ENCODE results near the gene INSIG1.
A peak's percentile ranks its signal among the peaks of the same experiment; 100 is the strongest.

INSIG1 gene

DNA sequence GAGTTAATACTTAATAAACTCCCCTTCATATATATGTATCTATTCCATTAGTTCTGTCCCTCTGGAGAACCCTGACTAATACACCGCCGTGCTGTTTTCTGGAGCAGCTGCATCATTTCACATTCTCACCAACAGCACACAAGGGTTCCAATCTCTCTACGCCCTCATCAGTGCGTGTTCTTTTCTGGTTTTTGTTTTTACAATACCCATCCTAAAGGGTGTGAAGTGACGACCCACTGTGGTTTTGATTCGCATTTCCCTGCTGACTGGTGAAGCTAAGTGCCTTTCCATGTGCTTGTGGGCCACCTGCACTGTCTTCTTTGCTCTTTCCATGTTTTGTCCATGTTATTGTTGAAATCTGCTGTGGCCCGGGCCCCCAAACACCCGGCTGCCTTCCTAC is 11.0 kb upstream of the INSIG1 start:
- no peak for DNase-seq

DNA sequence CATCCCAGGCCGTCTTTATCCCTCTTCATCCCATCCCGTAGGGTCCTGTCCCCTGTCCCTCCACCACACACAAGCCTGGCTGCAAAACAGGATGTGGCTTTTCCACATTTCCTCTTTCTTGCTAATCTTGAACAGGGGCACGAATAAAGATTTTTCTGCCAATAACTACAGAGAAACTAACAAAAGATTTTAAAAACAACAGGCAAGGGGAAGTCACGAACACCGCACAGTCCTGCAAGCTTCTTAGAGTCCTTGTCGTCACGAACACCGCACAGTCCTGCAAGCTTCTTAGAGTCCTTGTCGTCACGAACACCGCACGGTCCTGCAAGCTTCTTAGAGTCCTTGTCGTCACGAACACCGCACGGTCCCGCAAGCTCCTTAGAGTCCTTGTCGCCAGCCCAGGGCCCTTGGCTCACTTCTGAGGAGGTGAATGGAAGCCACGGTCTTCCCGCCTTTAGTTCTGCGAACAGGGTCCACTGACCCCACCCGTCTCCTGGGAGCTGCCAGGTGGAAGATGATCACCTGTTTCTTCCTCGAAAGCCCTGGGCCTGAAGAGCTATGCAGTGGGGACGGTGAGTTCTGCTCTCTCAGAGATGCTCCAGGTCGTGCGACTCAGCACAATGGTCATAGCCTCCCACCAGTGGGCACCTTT is 10.3 kb upstream of the INSIG1 start:
- no peak for DNase-seq

DNA sequence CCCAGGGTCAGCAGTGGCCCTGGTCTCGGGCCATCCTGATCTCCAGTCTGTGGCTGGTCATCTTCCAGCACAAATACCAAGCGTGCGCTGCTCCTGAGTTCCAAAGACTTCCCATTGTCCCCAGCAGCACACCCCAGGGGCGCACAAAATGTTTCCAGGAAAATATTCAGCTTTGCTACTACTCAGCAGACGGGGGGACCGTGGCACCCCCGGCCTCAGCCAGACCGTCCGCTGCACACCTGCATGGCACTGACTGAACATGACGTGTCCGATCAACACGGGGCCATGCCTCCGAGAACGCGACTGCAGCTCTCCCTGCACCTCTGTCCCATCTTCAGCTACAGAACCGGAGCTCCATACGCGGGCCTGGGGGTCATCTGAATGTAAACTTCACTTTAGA is 9.6 kb upstream of the INSIG1 start:
- DNase-seq: no peak

DNA sequence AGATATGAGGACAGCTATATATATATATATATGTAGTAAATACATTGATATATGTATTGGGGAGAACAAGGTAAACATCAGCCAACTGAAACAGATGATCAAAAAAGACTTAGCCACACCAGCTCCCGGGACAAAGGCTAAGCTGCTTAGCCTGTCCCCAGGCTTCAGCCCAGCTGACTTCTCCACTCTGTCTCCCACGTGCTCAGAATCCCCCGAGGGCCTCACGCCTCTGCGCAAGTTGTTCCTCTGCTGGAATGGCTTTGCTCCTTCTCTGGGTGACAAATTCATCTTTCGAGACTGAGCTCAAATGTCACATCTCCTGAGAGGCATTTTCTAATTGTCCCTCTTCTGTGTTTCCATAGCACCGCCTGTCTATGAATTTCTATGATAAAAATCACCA is 8.6 kb upstream of the INSIG1 start:
- no peak for DNase-seq

DNA sequence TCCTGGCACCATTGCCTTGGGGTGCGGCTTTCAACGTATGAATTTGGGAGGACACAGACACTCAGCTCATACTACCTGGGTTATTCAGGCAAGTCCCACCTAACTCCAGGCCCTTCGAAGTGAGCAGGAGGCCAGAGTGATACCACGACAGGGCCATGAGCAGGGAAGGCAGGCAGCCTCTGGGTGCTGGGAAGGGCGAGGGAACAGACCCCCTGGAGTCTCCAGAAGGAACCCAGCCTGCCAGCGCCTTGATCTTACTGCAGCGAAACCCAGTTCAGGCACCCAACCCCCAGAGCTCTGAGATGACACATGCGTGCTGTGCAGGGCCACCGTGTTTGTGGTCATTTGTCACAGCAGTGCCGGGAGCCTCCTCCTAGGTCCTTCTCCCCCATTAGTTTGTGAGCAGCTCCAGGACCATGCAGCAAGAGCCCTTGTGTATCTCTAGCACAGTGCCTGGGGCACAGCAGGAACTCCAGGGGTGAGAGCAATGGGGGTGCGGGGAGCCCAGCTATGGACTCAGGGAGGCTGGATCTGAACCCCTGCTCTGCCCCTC is 7.7 kb upstream of the INSIG1 start:
- no peak for DNase-seq

DNA sequence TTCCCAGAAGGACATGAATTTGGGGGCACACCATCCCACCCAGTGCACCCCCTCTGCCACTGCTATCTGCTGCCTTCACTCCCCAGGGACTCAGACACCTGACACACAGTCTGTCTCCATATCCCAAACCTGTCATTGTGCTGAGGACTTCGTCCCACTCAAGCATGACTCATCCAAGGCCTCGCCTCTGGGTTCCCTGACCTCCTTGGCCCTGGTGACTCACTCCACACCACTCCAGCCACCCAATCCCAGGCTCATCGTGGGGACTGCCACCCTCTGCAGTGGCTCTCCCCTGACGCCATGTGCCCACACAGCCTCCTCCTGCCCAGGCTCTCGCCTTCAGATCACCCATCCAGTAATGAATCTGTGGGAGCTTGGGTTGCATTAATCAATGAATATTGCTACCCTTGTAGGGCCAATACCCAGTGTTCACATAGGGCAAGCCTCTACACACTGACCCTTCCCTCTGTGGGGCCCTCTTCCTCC is 6.6 kb upstream of the INSIG1 start:
- DNase-seq: no peak

DNA sequence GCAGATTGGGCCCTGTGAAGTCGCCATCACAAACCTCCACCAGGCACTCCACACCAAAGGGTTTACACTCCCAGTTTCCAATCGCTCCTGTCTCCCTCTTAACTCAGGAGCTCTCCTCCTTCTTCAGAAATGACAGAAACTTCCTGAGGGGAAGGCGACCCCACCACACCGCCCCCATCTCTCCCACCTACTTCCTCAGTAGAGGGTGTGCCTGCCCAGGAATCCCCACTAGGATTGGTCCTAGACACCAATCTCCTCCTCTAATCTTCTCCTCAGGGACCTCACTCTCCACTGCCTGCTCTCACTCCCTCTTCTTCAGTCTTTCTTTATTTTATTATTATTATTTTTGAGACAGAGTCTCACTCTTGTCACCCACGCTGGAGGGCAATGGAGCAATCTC is 5.9 kb upstream of the INSIG1 start:
- DNase-seq: no peak

DNA sequence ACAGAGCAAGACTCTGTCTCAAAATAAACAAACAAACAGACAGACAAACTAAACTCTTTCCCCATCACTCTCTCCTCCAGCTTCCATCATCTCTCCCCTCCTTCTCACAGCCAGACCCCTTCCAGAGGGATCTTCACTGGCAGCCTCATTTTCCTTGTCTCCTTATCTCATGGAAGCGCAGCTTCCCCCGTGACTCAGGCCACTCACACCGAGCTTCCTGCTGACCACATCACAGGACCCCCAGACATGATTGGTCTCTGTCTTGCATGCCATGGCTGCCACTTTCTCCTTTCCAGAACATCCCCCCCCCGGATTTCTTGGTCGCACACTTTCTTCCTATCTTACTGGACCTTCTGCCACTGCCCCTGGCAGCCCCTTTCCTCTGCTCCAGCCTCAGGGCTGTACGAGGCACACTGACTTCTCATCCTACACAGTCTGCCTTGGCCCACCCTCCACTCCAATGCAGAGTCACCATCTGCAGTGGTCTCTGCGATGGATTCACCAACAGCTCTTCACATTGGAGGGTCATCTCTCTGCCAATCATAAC is 4.9 kb upstream of the INSIG1 start:
- no peak for DNase-seq

DNA sequence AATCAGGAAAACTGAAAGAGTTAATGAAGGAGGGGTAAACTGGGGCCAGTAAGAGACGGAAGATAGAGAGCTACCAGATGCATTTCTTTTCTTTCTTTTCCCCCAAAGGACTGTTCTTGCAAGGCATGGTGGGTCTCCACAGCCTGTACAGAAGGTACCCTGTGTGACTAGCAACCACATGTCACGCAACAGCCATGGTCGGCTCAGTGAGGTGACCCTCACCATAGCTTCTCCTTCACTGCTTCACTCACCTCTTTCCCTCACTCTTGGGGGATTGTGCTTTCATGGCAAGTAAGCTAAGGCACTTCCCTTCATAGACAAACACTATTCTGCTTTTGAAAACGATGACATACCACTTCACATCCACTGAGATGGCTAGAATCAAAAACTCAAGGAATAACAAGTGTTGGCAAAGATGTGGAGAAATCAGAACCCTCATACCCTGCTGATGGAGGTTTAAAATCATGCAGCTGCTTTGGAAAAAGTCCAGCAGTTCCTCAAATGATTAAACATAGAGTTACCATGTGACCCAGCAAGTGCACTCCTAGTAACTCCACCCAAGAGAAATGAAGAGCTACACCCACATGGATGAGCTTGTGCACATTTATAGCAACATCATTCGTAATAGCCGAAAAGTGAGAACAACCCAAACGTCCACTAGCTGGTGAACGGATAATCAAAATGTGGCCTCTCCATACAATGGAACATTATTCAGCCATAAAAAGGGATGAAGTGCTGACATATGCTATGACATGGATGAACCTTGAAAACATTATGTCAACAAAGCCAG is 3.8 kb upstream of the INSIG1 start:
- DNase-seq: no peak

DNA sequence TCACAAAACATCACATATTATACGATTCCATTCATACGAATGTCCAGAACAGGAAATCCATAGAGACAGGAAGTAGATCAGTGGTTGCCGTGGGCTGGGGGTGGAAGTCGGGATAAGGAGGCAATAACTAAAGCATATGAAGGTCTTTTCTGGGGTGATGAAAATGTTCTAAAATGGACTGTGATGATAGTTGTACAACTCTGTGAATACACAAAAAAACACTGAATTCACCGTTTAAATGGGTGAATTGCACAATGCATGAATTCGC is 3.2 kb upstream of the INSIG1 start:
- no peak for DNase-seq

DNA sequence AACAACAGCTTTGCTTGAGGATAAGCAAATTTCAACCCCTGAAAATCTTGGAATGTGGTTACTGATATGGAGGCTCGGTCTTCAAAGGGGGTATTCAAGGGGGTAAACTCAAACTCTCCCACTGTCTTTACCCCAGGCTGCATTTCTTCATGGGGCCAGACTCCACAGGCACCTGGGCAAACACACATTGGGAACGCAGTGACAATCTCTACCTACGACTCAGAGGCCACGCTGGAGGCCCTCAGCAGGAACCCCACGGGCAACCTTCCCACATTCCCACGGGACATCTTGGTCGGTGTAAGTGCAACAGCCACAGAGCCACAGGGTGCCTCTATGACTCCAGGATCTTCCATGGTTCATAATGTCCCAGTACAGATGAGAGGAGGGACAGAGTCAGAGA is 2.2 kb upstream of the INSIG1 start:
- no peak for DNase-seq

DNA sequence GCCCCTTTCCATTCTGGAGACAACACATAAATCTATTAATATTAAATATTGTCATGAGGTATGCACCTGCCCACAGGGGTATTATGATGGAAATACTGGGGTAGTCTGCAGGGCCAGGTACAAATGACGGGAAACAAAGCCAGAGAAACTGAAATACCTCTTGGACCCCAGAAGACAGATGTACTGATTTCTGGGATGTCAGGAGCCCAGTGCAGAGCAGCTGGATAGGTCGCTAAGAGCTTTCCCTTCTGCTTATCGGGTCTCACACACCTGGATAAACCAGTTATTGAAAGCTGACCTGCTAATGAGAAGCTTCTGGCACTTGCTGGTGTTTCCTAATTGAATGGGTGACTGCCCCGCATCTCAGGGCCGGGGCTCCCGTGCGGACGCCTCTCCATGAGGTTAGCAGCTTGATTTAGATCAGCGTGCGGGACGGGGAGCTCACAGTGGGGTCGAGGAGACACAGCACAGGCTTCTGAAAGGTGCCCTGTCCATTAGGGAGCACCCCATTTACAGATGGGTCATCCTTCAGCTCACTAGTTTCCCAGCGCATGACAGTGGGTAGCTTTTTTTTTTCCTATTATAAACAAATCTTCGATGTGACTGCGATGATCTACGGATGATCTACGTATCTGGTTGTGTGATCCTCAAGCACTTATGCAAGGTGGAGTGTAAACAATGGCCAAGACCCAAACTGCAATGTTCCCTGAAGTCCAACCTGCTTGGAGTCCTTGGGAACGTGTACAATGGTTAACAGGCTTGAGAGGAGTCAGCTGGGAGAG is 1.5 kb upstream of the INSIG1 start:
- DNase-seq: no peak

DNA sequence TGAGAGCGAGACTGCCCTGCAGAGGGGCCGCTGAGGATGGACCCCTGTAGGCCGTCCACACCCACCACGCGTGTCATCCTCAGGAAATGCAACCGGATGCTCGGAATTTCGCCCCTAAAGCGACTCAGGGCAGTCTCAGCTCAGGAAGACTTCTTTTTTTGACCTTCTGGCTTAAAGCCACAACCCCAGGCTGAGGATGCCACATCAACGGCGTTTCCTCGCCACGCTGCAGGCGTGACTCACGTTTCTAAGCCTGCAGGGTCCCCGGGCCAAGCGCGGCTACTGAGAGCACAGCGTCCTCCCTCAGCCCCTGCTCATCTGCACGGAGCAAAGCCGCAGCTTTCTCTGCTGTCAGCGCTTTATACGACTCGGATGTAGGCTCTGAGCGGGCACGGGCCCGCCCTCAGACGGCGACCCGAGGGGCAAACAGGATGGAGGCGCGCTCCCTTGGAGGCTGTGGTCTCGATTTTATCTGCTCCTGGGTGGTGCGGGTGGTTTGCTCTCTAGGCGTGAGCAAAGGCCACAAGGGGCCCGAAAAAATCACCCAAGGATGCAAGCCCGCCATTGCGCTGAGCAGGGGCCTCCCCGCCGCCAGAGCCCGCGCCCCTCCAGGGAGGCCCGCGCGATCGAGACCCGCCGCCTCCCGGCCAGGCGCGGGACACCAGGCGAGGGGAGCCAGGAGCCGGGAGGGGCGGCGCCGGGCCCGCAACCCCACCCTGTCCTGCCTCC is 726 bp upstream of the INSIG1 start:
- peak; percentile 74 to 92 (median 80) for DNase-seq

DNA sequence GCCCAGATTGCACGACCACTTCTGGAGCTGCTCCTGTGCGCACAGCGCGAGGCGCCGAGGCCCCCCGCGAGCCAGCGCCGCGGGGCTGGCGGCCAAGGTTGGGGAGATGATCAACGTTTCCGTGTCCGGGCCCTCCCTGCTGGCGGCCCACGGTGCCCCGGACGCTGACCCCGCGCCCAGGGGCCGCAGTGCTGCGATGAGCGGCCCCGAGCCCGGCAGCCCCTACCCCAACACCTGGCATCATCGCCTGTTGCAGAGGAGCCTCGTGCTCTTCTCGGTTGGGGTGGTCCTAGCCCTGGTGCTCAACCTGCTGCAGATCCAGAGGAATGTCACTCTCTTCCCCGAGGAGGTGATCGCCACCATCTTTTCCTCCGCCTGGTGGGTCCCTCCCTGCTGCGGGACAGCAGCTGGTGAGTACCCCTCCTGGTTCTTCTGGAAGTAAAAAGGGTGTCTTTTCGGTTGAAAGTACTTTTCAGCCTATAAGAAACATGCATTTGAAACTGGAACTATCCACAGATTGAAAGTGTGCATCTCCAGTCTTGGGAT is 683 bp downstream of the INSIG1 start:
- DNase-seq: peak in 2 of 6 experiments; percentile 40 to 49

DNA sequence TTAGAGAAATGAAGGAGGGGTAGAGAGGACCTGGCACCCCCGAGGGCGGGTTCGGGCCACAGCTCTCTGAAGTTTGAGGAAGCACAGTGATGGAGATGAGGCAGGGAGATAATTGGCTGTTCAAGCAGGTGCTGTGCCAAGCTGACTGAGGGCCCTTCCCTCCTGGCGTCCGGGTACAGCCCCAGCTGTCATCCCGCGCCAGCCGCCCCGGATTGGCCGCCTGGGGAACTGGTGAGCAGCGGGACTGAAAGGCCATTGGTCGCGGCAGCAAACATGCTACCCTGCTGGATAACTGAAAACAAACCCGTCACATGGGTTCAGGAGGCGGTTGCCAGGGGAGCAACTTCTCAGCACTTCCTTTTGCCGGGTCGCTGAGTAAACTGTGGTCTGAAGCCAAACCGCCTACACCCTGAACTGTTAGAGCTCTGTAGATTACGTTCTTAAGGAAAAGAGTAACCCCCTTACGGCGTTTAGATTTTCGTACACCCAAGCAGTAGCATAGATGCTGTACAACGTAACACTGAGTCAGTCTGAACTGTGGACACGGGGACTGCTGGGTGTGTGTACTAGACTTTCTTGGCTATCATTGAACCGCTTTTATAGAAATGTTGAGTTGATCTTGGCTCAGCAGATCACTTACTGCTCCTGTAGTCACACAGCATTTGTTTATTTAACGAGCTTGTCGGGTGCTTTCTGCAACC is 1.3 kb downstream of the INSIG1 start:
- peak; percentile 93 to 99 (median 95) for DNase-seq

DNA sequence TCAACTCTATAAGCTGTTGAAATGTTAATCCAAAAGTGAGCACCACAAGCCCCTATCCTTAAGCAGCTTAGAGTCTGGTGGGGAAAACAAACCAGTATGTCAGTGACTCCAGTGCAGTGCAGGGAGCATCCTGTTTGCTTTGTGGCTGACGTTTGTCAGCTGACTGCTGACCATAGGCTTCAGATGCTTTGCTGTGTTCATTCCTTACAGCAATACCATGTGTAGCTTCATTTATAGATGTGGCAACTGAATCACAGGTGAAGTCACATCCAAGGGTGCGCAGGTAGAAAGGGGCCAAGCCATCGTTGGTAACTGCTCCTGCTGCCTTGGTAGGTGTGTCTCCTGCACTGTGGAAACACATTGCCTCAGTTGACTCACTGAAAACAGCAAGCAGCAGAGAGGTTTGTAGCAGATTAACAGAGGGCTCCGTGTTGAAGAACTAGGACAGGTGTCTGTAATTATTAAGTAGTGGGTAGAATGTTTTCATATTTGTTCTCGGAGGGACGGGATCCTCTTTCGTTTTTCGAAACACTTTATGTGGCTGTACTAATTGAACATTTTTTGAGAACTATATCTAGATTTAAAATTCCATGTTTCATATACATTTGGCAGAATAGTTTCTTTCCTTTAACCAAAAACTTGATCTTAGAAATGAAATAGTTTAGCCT is 2.0 kb downstream of the INSIG1 start:
- peak in 3 of 6 experiments; percentile 23 to 55 (median 41) for DNase-seq

DNA sequence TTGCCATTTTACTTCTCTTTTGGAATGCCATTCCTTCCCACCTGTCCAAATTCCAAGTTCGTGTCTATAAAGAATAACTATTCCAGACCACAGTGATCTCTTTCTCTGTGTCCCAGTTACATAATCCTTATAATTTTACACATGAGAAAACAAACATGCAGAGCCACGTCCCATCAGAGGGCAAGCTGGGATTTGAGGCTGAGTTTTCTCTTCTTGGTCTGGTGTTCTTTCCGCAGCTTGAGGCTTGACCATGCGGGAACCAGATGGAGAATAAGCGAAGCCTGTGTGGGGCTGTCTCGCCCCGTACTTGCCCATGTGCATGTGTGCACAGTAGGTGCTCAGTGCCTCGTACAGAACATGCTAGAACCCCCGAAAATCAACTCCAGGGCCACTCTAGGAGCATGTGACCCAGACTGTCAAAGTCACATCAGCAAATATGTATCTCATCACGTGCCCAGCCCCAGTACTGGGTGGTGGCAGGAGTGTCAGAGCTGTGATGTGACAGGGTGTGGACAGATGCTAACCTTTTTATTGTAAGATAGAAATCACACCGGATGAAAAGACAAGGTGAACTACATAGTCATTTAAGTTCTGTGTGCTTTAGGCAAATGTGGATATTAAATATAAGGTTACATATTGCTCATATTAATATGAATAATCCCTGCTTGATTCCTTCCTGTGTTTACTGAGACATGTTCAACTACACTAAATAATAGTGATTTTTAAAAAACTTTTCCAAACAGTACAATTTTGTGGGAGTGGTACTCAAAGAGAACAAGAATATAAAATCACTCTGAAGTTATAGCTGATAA is 3.2 kb downstream of the INSIG1 start:
- no peak for DNase-seq

DNA sequence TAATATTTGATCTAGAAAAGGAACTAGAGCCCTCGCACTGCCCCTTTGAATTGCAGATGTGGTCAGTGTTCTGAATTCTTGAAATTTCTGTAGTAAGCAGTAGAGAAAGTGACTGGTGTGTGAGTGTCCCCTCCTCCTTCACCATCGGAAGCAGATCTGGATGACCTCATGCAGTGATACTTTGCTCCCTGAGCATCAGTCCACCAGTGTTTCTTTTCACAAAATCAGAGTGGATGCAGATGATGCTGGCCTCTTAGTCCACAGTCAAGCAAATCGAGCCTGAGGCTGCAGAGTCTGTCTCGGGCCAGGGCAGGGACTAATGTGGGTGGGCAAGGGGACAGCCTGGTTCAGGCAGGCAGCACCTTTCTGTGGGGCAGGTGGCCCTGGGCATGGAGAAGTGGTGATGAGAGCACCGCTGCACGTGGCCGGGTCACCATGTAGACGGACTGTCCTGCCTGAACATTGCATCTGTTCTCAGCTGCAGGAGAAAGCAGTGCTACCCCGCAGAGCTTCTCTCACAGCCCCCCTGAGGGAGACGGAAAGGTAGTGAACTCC is 5.4 kb downstream of the INSIG1 start:
- no peak for DNase-seq

DNA sequence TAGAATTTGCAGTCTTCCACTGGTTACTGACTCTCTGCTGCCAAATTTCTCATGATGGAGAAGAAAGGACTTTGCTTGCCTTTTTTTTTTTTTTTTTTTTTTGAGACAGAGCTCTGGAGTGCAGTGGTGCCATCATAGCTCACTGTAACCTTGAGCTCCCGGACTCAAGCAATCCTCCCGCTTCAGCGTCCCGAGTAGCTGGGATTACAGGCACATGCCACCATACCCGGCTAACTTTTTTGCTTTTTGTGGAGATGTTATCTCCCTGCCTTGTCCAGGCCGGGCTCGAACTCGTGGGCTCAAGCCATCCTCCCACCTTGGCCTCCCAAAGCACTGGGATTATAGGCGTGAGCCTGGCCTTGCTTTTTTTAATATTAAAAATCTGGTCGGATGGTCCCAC is 6.2 kb downstream of the INSIG1 start:
- DNase-seq: no peak

Data from stimulated activated naive CD4-positive, alpha-beta T cell (primary cell).